PC-9 (cell line): ENCODE measurements around the gene KCNK6. TPM values are rescaled to one million over a fixed set of nuclear protein-coding genes. Genes with fewer than 3 reads are reported as not detected.
A peak's percentile ranks its signal among the peaks of the same experiment; 100 is the strongest.

Experiments
- Bru-seq: library from RNA; stranded (reverse); fragments of 400-500 nt; gene quantifications from one replicate; lab custom pipeline; 2021; lab: Mats Ljungman, UMichigan
- BruChase-seq, 2 experiments: library from RNA; stranded (reverse); fragments of 400-500 nt; gene quantifications; one replicate each; lab custom pipeline; 2021; lab: Mats Ljungman, UMichigan
- BruUV-seq: library from RNA; stranded (reverse); fragments of 400-500 nt; replicated peaks from 2 replicates; lab custom pipeline; 2021; lab: Mats Ljungman, UMichigan
- CTCF ChIA-PET: fragments of 300-600 bp; sonication (Branson Sonifier 250); formaldehyde crosslinking; loops from one replicate; lab custom pipeline; 2022; ENCODE audit warnings: antibody characterized with exemption; lab: Charles Lee
- POLR2A ChIA-PET: fragments of 300-600 bp; sonication (Branson Sonifier 250); formaldehyde crosslinking; loops from one replicate; lab custom pipeline; 2022; ENCODE audit warnings: antibody characterized with exemption; ENCODE audit not compliant: unreplicated experiment; lab: Charles Lee
- DNase-seq, 2 experiments: peaks; one replicate each; pipeline versions ENCODE4 v3.0.0 to v3.0.0-alpha.2; 2015 to 2022; ENCODE audit warnings: mixed read lengths in 1 of 2
- H2AFZ ChIP-seq: fragments of 200-600 bp; sonication (generic); 2 replicates; pipeline ENCODE4 v1.8.1; 2017; ENCODE audit warnings: antibody characterized with exemption
- H3F3A ChIP-seq: fragments of 200-600 bp; sonication (generic); 2 replicates; pipeline ENCODE4 v1.8.1; 2017; ENCODE audit warnings: antibody characterized with exemption, mild to moderate bottlenecking, low read depth; ENCODE audit not compliant: insufficient read depth
- H3K27ac ChIP-seq: fragments of 200-600 bp; sonication (generic); 2 replicates; pipeline ENCODE4 v1.6.1; 2016; ENCODE audit warnings: mixed run types
- H3K27me3 ChIP-seq: fragments of 200-600 bp; sonication (generic); 2 replicates; pipeline ENCODE4 v1.6.1; 2016; ENCODE audit warnings: low read depth, mixed run types; ENCODE audit not compliant: insufficient read depth
- H3K36me3 ChIP-seq: fragments of 200-600 bp; sonication (generic); 2 replicates; pipeline ENCODE4 v1.6.1; 2016; ENCODE audit warnings: low read depth, mixed run types
- H3K4me1 ChIP-seq: fragments of 200-600 bp; sonication (generic); replicated peaks from 2 replicates; pipeline ENCODE4 v1.6.1; 2016; ENCODE audit warnings: mixed run types; ENCODE audit not compliant: insufficient read depth
- H3K4me2 ChIP-seq: fragments of 200-600 bp; sonication (generic); 2 replicates; pipeline ENCODE4 v1.6.1; 2017; ENCODE audit warnings: mixed run types
- H3K4me3 ChIP-seq: fragments of 200-600 bp; sonication (generic); 2 replicates; pipeline ENCODE4 v1.6.1; 2016; ENCODE audit warnings: mixed run types
- H3K79me2 ChIP-seq: fragments of 200-600 bp; sonication (generic); 2 replicates; pipeline ENCODE4 v1.6.1; 2017; ENCODE audit warnings: low read depth, mixed run types
- H3K9me2 ChIP-seq: fragments of 200-600 bp; sonication (generic); 2 replicates; pipeline ENCODE4 v1.8.1; 2017; ENCODE audit warnings: mild to moderate bottlenecking; ENCODE audit not compliant: insufficient read depth
- H3K9me3 ChIP-seq: fragments of 200-600 bp; sonication (generic); 2 replicates; pipeline ENCODE4 v1.8.1; 2016; ENCODE audit warnings: low read depth; ENCODE audit not compliant: insufficient read depth
- H4K20me1 ChIP-seq: fragments of 200-600 bp; sonication (generic); 2 replicates; pipeline ENCODE4 v1.8.1; 2017; ENCODE audit not compliant: insufficient read depth
- CTCF ChIP-seq: fragments of 200-600 bp; sonication (generic); conservative IDR thresholded peaks from 2 replicates; pipeline ENCODE4 v1.6.1; 2017; ENCODE audit warnings: mixed run types, antibody characterized with exemption, mild to moderate bottlenecking, moderate library complexity
- EZH2 ChIP-seq: fragments of 200-600 bp; sonication (generic); IDR thresholded peaks from 2 replicates; pipeline ENCODE4 v1.8.0; 2017; ENCODE audit warnings: antibody characterized with exemption, low read depth
- intact Hi-C: fragments of 100-400 bp; cut with micrococcal nuclease; formaldehyde crosslinking; loops from one replicate; pipeline ENCODE4 v1.10.0; 2022; ENCODE audit not compliant: unreplicated experiment
- long read RNA-seq: library from polyadenylated mRNA; stranded (forward); transcript quantifications from one replicate; pipeline ENCODE4 v2.0.0, GENCODE V29; 2022
- total RNA-seq: library from RNA; stranded (reverse); gene quantifications from 2 replicates; pipeline ENCODE4 v1.2.3, GENCODE V29; 2021

The KCNK6 gene
- total RNA-seq (6.1 and 9.3 TPM in 2 replicates), Bru-seq, nascent RNA (percentile 50 among the genes with signal in this experiment), BruChase-seq, experiment 1, labeled RNA remaining after a 2-hour chase (percentile 59 among the genes with signal in this experiment), BruChase-seq, experiment 2, labeled RNA remaining after a 6-hour chase (percentile 68 among the genes with signal in this experiment)
- long read RNA-seq, full-length matches to known transcripts = 3 of 4 reads
- long read RNA-seq, partial matches to known transcripts = 0 of 4 reads
- long read RNA-seq, other reads (novel, unspliced or antisense) = 1 of 4 reads

- CTCF ChIA-PET = no interaction called here
- peak in 1 of 2 experiments; percentile 46 for DNase-seq
- POLR2A ChIA-PET = no interaction called here
- H2AFZ ChIP-seq = no peak within 1 kb of the TSS
- intact Hi-C loops = loop anchor here (5.0 kb wide), 2 partner anchors 77 to 417 kb away; no protein-coding TSS in a partner anchor
- H3K4me1 ChIP-seq = peaks cover 14% of the 10 kb centered on the region; the same call in 1 of the 2 replicates
- TF ChIP-seq CTCF = no peak
- no peak within 1 kb of the TSS for H3K27ac ChIP-seq
- peaks cover 7% of the 10 kb centered on the region for H3K79me2 ChIP-seq
- no peak within 1 kb of the TSS for H3K4me3 ChIP-seq
- H3K27me3 ChIP-seq = peaks cover 17% of the 10 kb centered on the region
- H3K9me3 ChIP-seq = no peaks in the 10 kb centered on the region
- H3K4me2 ChIP-seq = peak within 1 kb of the TSS; percentile 44
- peaks cover 25% of the 10 kb centered on the region; the same call in 1 of the 2 replicates for H3F3A ChIP-seq
- no peaks in the 10 kb centered on the region for H4K20me1 ChIP-seq
- no TSS peak for BruUV-seq
- H3K36me3 ChIP-seq = no peaks in the 10 kb centered on the region
- H3K9me2 ChIP-seq = no peaks in the 10 kb centered on the region
Measured at GRCh38 chr19:38319421-38320258, at the start of gene KCNK6. Gene KCNK6, plus strand, starts transcription at chr19:38319845. Its CDS starts 106 bp downstream, at chr19:38319951.

DNA sequence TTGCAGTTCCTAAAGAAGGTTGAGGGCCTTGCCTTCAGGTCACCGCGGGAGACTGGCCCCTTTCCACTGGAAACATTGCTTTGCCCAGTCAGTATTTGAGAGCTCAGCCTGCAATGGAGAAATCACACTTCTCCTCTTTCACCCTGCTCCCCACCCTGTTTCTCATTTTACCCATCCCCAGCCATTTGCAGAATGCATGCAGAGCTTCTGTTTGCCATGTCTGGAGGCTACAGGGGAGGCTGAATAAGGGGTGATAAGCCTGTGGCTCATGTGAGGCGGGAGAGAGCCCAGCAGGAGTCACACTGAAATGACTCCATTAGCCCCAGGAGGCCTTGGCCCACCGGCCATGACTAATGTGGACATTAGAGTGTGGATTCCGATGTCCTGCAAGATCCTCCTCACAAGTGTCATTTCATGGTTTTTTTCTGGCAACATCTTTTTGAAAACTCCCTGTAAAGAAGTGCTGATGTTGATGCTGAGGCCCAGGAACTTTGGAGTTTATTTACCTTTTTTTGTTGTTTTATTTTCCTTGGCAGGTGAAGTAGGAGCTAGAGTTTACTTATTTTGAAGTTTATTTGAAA lies 49.0 kb upstream of the KCNK6 start:
- peak in 1 of 2 experiments; percentile 68 for DNase-seq
- Histone ChIP-seq H3K36me3 (peaks cover 34% of the 10 kb centered on the region), H2AFZ (no peak overlapping the region), H3K9me3 (no peaks in the 10 kb centered on the region), H4K20me1 (peaks cover 97% of the 10 kb centered on the region), H3K4me1 (peaks cover 62% of the 10 kb centered on the region), H3K27me3 (no peaks in the 10 kb centered on the region), H3K4me3 (no peak overlapping the region), H3K4me2 (peak overlapping the region; percentile 63), H3F3A (peaks cover 91% of the 10 kb centered on the region), H3K27ac (peak overlapping the region; percentile 42; the same call in 1 of the 2 replicates), H3K9me2 (no peaks in the 10 kb centered on the region), H3K79me2 (peaks cover 100% of the 10 kb centered on the region)
- ChIA-PET CTCF (no interaction called here), POLR2A (interaction anchor here (0.7 kb wide), 1 partner anchor 119 kb away, joined by 3 read pairs; no protein-coding TSS in a partner anchor)
- intact Hi-C loops = no loop called here
- no TSS peak for BruUV-seq
- TF ChIP-seq EZH2 = no peak
- no peak for TF ChIP-seq CTCF

DNA sequence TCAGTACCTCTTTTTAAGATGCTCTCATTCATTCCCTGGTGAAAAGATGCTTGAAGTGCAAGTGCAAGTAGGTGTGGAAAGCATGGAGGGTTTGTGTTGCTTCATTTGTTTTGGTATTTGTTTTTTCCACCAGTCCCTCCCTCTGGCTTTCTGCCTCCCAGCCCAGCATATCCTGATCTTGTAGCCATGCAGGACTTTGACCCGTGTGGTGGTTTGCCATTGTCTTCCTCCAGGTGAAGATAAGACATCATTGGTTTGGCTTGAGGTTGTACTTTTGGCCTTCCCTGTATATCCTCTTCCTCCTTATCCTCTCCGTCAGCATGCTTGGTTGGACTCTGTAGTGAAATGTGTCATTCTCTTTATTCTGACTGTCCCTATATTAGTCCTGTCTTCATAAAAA lies 46.1 kb upstream of the KCNK6 start:
- Histone ChIP-seq H3K4me3 (no peak overlapping the region), H3K27ac (peak overlapping the region; percentile 28; the same call in 1 of the 2 replicates), H3F3A (peaks cover 97% of the 10 kb centered on the region), H3K4me2 (no peak overlapping the region), H3K4me1 (peaks cover 76% of the 10 kb centered on the region), H3K79me2 (peaks cover 98% of the 10 kb centered on the region), H3K27me3 (no peaks in the 10 kb centered on the region), H3K9me3 (no peaks in the 10 kb centered on the region), H3K36me3 (peaks cover 20% of the 10 kb centered on the region; the same call in 1 of the 2 replicates), H3K9me2 (no peaks in the 10 kb centered on the region), H4K20me1 (peaks cover 99% of the 10 kb centered on the region), H2AFZ (no peak overlapping the region)
- ChIA-PET CTCF (interaction anchor here (0.5 kb wide), 1 partner anchor 367 kb away, joined by 5 read pairs; the partner anchor contains the start of gene WDR87), POLR2A (no interaction called here)
- no peak for TF ChIP-seq EZH2
- TF ChIP-seq CTCF = no peak
- no TSS peak for BruUV-seq
- intact Hi-C loops = no loop called here
- no peak for DNase-seq
